Osteocyte (in vitro differentiated cells): ENCODE results near the gene GALNT3. TPM values are rescaled to one million over a fixed set of nuclear protein-coding genes. Genes with fewer than 3 reads are reported as not detected.

Experiments
- DNase-seq: peaks from one replicate; pipeline ENCODE4 v3.0.0; 2021; ENCODE audit warnings: mixed read lengths; ENCODE audit not compliant: unreplicated experiment; ENCODE audit errors: extremely low spot score
- H3K27ac Mint-ChIP-seq: one replicate; pipeline ENCODE4 v1.8.0; 2021; ENCODE audit warnings: mild to moderate bottlenecking, mixed read lengths; ENCODE audit not compliant: unreplicated experiment
- H3K27me3 Mint-ChIP-seq: one replicate; pipeline ENCODE4 v1.8.0; 2021; ENCODE audit warnings: mixed read lengths; ENCODE audit not compliant: unreplicated experiment
- H3K36me3 Mint-ChIP-seq: one replicate; pipeline ENCODE4 v1.8.0; 2021; ENCODE audit warnings: mixed read lengths; ENCODE audit not compliant: unreplicated experiment
- H3K4me1 Mint-ChIP-seq: one replicate; pipeline ENCODE4 v1.8.0; 2021; ENCODE audit warnings: mixed read lengths; ENCODE audit not compliant: unreplicated experiment
- H3K4me3 Mint-ChIP-seq: one replicate; pipeline ENCODE4 v1.8.0; 2021; ENCODE audit warnings: mild to moderate bottlenecking, moderate library complexity, mixed read lengths; ENCODE audit not compliant: unreplicated experiment
- H3K9me3 Mint-ChIP-seq: one replicate; pipeline ENCODE4 v1.8.0; 2021; ENCODE audit warnings: mixed read lengths; ENCODE audit not compliant: unreplicated experiment
- total RNA-seq: library from RNA; stranded (reverse); gene quantifications from 2 replicates; pipeline ENCODE4 v1.2.1, GENCODE V29; 2021
- TF ChIP-seq, protein P1 (sequence below): fragments of 200-600 bp; sonication (generic); IDR thresholded peaks from 2 replicates; pipeline ENCODE4 v1.5.0; 2021; ENCODE audit warnings: antibody characterized with exemption, mild to moderate bottlenecking, moderate library complexity

GALNT3 gene
- total RNA-seq, 1 donor from 2014 or later: 3.0 TPM

DNA sequence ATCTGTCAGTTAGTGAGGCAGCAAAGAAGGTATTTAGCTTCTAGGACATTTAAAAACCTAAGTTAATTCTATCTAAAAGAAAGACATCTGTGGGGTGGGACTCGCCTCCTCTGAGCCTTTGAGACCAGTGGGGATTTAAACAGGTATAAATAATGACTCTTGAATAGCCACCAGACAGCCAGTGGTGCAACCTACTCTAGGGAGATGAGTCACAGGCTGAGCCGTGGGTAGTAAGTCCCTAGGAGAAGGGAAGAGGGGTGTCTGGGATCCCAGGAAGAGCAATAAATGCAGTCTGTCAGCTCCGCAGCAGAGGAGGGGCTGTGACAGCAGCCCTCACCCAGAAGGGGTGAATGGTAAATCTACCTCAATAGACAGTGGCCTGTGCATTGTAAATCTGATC, 43.1 kb upstream of the GALNT3 start:
- Mint-ChIP-seq H3K27me3 (no peaks in the 10 kb centered on the region), H3K4me3 (no peak overlapping the region), H3K27ac (no peak overlapping the region), H3K36me3 (peaks cover under 1% of the 10 kb centered on the region), H3K9me3 (peaks cover 2% of the 10 kb centered on the region), H3K4me1 (peaks cover 11% of the 10 kb centered on the region)
- TF ChIP-seq, protein P1, sequence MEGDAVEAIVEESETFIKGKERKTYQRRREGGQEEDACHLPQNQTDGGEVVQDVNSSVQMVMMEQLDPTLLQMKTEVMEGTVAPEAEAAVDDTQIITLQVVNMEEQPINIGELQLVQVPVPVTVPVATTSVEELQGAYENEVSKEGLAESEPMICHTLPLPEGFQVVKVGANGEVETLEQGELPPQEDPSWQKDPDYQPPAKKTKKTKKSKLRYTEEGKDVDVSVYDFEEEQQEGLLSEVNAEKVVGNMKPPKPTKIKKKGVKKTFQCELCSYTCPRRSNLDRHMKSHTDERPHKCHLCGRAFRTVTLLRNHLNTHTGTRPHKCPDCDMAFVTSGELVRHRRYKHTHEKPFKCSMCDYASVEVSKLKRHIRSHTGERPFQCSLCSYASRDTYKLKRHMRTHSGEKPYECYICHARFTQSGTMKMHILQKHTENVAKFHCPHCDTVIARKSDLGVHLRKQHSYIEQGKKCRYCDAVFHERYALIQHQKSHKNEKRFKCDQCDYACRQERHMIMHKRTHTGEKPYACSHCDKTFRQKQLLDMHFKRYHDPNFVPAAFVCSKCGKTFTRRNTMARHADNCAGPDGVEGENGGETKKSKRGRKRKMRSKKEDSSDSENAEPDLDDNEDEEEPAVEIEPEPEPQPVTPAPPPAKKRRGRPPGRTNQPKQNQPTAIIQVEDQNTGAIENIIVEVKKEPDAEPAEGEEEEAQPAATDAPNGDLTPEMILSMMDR: no peak
- no peak for DNase-seq

DNA sequence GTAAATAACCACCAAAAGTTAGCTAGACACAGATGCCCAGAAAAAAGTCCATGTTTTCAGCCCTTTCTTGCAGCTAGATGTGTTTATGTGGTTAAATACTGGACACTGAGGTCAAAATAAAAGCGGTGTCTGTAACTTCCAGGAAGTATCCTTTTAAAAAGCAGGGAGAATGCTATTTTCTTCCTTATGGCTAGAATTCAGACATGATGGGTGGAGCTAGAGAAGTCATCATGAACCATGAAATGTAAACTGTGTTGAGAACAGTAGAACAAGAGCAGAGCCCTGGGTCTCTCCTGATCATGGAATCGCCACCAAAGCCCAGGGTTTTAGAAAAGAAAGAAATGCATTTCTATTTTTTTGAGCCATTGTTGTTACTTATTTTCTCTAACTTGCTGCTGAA, 41.3 kb upstream of the GALNT3 start:
- no peaks in the 10 kb centered on the region for H3K27me3 Mint-ChIP-seq
- peaks cover 10% of the 10 kb centered on the region for H3K4me1 Mint-ChIP-seq
- no peak overlapping the region for H3K4me3 Mint-ChIP-seq
- no peak for DNase-seq
- no peak overlapping the region for H3K27ac Mint-ChIP-seq
- TF ChIP-seq, protein P1: no peak
- peaks cover 6% of the 10 kb centered on the region for H3K9me3 Mint-ChIP-seq
- peaks cover 3% of the 10 kb centered on the region for H3K36me3 Mint-ChIP-seq

DNA sequence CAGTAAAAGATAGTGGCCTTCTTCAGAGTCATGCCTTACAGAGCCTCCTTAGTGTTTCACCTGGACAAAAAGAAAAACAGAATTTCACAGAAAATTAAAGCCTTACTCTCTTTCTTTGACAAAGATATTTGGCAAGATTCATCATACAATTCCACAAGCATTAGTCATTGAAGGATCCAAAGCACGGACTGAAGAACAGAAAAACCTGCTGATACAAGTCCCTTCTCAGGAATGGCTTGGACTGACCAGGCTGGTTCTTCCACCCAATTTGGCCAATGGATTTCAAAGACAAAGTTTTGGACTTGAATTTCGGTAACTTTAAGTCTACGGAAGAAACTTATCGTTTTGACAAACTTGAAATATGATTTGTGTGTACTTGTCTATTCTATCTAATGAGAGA, 39.1 kb upstream of the GALNT3 start:
- Mint-ChIP-seq H3K27ac (no peak overlapping the region), H3K4me3 (no peak overlapping the region), H3K27me3 (no peaks in the 10 kb centered on the region), H3K36me3 (peaks cover 3% of the 10 kb centered on the region), H3K4me1 (peaks cover 10% of the 10 kb centered on the region), H3K9me3 (peaks cover 6% of the 10 kb centered on the region)
- TF ChIP-seq, protein P1: no peak
- DNase-seq: no peak

DNA sequence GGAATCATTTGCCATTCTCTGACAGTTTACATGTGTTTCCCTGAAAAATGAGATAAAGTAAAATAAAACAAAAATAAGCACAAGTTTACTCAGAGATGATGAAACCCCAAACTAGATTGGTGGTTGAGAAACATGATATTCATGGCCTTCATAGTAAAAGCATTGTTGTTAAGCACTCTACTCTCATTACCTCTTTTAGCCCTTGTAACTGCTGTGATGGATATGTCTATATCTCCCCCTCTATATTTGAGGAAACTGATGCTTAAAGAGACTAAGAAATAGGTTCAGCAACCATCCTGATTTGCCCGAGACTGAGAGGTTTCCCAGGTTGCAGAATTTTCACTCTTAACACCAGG, 33.9 kb upstream of the GALNT3 start:
- peaks cover 6% of the 10 kb centered on the region for H3K27me3 Mint-ChIP-seq
- peaks cover 5% of the 10 kb centered on the region for H3K4me1 Mint-ChIP-seq
- H3K4me3 Mint-ChIP-seq: no peak overlapping the region
- no peak for DNase-seq
- TF ChIP-seq, protein P1: no peak
- peaks cover 6% of the 10 kb centered on the region for H3K9me3 Mint-ChIP-seq
- peaks cover 3% of the 10 kb centered on the region for H3K36me3 Mint-ChIP-seq
- no peak overlapping the region for H3K27ac Mint-ChIP-seq

DNA sequence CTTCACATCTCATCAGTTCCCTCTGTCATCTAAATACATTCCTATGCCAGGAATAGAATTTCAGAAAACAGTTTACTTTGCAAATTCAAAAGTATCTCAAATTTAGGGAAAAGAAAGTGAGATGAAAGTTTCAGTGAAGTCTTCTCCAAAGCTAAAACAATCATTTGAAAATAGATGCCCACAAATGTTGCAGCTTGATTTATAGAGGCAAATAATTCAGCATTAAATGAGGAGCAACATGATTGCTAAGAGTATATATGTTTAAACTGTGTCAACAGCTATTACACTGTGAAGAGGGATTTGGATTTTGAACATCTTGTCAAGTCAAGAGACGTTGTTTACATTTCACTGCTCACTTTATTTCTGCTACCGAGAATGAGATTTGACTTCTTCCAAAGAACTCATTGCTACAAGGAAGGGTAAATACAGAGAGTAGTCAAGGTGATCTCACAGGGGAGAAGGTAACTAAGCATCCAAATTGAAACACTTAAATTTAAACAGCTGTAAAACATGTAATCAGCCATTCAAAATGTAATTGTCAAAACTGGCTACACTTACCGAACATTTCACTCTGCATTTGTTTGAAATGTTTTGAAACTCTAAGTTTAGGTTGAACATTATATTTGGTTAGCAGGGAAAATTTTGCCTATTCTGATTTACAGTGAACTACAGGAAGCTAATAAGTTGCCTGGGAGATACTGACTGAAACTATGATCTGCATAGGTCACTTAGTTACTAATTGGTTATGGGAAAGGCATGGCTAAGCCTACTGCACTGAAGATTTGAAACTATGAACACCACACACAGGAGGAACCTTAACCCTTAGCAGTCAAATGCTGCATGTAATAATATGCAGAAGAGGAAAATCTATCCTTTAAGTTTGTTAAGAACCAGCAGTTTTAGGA, 33.2 kb upstream of the GALNT3 start:
- H3K4me1 Mint-ChIP-seq: peaks cover 4% of the 10 kb centered on the region
- peaks cover 6% of the 10 kb centered on the region for H3K27me3 Mint-ChIP-seq
- peaks cover 3% of the 10 kb centered on the region for H3K36me3 Mint-ChIP-seq
- DNase-seq: no peak
- peaks cover 5% of the 10 kb centered on the region for H3K9me3 Mint-ChIP-seq
- TF ChIP-seq, protein P1: no peak
- H3K27ac Mint-ChIP-seq: no peak overlapping the region
- no peak overlapping the region for H3K4me3 Mint-ChIP-seq
